Colon (tissue), 2 donors: Measurements from ENCODE around the gene TEAD1.

ENCODE experiments used
- FAIRE-seq: peaks from 2 replicates; lab custom pipeline; 2012; peaks lifted over from hg19 to GRCh38; lab: Jason Lieb, UNC
- donor health status: control.
- donor health status: control.

Gene TEAD1

DNA sequence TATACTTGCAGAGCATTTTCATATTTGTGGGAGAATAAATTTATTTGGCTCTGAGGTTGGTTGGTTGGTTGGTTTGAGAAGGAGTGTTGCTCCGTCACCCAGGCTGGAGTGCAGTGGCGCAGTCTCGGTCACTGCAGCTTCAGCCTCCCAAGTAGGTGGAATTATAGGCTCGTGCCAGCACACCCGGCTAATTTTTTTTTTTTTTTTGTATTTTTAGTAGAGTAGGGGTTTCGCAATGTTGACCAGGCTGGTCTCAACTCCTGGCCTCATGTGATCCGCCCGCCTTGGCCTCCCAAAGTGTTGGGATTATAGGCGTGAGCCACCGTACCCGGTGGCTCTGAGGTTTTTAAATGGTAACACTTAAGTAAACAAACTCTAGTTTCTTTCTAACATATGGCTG, 161.1 kb downstream of the TEAD1 start:
- no peak for FAIRE-seq

DNA sequence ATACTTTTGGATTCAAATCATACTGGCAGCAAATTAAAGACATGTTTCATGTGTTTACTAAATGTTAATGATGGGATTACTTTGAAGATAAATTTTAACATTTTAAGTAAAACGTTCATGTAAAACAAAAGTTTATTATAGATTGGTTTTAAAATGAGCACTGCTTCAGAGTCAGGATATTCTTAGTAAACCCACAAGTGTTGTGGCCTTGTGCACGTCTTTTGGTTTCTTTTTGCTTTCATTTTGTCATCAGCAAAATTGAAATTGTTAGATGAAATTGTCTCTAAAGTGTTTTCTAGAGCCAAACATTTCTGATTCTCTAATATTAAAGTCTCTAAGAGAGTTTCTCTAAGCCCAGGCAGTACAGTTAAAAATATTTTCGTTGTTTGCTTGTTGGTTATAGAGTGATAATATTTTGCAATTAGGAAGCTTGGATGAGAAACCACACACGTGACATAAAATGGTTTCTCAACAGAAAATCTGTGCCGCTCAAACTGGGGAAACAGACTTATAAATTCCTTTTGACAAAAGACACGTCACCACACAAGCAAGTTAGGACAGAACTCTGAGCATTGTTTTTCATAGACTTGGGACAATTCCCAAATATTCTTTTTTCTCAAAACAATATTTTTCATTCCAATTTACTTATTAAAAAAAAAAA, 164.4 kb downstream of the TEAD1 start:
- no peak for FAIRE-seq

DNA sequence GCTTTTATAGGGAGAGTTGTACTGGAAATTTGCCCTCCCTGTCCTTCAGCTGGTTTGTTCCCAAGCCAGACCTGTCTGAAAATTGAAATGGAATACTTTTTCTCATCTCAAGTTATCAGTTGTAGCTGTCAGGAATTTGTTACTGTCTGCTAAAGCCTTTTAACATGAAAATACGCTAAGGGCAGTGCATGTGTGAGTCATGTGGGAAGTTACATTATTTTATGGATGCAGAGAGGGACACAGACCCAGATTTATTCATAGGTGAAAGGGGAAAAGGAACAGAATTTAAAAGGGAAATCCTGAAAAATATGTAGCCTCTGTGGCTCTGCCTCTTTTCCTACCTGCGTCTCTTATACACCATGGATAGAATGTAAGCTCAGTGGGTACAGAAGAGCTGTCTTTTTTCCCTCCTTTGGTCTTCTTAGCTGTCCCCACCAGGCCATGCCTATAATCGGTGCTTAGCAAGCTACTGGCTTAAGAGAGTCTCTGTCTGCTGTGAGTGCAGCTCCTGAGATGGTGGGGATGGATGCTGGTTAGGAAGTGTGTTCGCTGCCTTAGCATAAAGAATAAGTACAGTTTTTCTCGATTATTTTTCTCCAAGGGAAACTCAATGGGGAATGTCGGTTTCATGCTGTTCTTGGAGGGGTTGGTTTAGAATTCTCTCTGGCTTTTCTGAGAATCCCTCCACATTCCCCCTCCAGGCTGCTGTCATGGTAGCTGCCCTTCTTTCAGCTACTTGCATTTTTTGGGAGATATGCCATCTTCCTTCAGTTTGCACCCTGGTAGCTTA, 166.8 kb downstream of the TEAD1 start:
- no peak for FAIRE-seq

DNA sequence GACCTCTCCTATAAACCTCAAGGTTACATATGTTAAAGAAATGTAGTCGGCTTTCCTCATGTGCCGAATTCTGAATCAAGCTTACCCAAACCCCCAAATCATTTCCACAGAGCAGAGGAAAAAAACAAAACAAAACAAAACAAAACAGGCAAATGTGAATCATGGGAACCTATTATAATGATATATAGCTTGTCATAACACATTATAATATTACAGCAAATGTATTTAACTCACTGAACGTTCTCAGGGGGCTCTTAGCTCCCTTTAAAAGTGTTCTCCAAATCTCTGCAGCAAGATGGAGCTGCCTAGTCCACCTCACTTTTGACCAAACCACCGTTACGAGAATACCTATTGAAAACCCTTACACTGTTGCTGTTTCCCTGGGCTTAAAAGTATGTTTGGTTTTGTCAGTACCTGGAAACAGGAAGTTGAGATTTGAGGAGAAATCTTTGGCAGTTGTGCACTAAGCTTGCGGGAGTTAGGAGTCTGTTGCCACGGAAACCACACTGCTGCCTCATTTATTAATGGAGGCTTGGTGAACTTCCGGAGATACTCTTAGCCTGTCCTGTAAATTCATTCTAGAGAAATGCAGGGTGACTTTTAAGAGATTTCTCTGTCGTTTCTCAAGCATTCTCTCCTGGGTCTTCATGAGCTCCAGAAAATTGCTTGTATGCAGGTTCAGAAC, 167.9 kb downstream of the TEAD1 start:
- FAIRE-seq: no peak

DNA sequence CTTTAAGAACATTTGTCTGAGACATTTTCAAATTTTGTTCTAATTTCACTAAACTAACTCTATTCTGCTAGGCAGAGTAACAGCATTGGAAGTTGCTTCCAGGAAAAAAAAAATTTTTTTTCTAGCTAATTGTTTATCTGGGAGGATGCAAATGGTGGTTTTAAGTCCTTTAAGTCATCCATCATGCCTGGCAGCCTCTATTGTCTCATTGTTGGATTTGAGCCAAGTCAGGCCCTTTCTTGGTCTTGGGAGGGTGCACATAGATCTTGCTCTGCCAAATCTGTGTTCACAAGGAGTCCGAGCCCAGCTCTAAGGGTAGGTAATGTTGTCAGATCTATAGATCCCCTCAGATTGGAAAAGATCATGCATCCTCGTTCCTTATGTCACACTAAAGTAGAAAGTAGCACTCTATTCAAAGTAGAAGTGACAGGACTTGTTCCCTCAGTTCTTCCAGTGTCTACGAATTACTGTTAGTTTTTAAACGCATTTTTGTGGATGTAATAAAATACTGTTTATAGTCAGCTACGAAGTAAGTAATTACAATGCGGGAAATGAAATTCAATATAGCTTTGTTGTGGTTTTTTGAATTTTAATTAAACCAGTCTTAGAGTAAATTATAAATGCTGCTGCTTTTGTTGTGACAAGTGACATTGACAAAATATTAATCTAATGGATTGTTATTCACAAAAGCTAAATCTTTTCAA, 168.9 kb downstream of the TEAD1 start:
- no peak for FAIRE-seq

GRCh38 chr11:12845163-12845562, 170.9 kb downstream of the TEAD1 start:
- no peak for FAIRE-seq

DNA sequence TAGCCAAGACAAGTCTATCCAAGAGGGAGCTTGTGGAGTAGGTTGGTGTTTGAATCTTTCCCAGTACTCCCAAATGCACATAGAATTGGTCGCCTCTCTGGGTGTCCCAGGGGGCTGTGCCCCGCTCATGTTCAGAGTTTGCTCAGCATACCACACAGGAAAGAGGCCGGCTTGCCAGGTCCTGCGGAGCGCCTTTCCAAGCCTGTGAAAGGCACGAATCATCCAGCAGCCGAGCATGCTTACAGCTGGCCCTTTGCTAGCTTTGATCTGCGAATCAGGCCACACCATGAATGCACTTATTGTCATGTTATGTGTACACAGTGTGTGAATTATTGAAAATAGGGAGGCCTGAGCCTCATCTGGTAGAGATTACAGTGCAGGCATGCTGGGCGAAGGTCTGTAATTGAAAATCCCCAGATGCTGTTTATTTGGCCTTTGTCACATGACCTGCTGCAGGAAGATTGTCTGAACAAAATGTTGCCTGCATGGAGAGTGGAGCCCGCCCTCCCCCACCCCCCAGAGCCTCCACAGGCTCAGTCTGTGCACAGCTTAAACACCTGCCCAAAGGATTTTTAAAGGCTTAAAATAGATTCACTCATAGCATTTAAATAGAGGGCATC, 171.6 kb downstream of the TEAD1 start:
- no peak for FAIRE-seq

GRCh38 chr11:12846786-12847615, 172.8 kb downstream of the TEAD1 start:
- FAIRE-seq: no peak

- no peak for FAIRE-seq
Measured at GRCh38 chr11:12848413-12848812, 174.2 kb downstream of the TEAD1 start.

- FAIRE-seq: no peak
Measured at GRCh38 chr11:12853325-12853651, 179.1 kb downstream of the TEAD1 start.

- FAIRE-seq: no peak
Measured at GRCh38 chr11:12853652-12854296, 179.6 kb downstream of the TEAD1 start.

DNA sequence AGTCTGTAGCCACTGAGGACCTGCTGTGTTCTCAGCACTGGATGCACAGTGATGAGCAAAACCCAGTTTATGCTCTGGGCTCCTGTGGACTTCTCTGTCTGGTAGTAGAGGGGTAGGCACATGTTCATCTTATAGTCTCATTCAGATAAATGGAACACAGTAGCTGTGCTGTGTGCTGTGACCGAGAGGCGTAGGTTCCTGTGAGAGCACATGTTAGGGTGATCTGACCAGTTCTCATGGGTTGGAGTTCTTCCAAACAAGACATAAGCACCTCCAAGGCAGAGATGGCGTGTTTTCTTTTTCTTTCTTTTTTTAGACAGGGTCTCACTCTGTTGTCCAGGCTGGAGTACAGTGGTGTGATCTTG, 180.1 kb downstream of the TEAD1 start:
- FAIRE-seq: no peak

DNA sequence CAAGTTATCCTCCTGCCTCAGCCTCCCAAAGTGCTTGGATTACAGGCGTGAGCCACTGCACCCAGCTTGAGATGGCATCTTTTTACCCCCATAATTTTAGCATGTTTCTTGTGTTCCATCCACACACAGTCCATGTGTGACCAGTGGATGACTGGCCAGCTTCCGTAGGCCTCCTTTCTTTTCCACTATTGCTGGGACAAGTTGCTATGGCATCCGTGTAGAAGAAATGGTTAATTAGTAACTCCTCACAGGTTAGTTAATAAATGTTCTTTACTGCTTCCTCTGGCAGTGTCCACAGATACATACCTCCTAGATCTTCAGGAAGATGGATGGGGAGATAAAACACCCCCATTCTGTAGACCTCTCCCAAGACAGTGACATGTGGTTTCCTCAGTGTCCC, 180.6 kb downstream of the TEAD1 start:
- no peak for FAIRE-seq

- FAIRE-seq: no peak
Measured at GRCh38 chr11:12856338-12856737, 182.1 kb downstream of the TEAD1 start.

GRCh38 chr11:12857572-12857971, 183.4 kb downstream of the TEAD1 start:
- FAIRE-seq: no peak

DNA sequence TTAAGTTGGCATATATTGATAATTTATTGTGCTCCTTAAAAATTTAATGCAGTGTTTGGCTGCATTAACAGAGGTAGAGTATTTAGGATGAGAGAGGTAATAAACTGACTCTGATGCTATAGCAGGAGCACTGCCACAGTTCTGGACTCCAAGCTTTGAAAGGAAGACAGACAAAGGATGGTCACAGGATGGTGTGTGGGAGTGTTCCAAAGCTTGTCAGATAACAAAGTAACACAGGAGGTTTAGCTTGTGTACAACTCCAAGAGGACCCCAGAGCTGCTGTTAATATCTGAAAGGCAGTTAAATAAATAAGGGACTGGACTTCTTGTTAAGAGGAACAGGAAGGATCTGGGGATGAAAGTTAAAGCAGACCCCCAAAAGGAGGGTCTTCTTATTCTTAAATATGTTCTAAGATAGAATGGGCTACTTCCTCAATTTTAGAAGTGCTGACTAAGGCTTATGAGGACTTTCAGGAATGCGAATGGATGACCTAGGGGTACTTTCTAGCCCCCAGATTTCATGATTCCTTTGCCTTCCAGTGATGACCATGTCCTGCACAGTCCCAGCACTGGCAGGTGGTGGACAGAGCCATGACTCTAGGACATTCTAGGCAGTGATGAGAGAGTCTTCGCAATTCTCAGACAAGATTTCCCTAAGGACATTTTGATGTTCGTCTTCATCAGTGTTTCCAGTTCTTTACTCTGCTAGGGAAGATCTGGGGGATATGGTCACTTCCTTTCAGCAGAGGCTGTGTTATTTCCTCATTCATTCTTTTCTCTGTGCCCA, 185.8 kb downstream of the TEAD1 start:
- no peak for FAIRE-seq

GRCh38 chr11:12860827-12861226, 186.6 kb downstream of the TEAD1 start:
- FAIRE-seq: no peak

DNA sequence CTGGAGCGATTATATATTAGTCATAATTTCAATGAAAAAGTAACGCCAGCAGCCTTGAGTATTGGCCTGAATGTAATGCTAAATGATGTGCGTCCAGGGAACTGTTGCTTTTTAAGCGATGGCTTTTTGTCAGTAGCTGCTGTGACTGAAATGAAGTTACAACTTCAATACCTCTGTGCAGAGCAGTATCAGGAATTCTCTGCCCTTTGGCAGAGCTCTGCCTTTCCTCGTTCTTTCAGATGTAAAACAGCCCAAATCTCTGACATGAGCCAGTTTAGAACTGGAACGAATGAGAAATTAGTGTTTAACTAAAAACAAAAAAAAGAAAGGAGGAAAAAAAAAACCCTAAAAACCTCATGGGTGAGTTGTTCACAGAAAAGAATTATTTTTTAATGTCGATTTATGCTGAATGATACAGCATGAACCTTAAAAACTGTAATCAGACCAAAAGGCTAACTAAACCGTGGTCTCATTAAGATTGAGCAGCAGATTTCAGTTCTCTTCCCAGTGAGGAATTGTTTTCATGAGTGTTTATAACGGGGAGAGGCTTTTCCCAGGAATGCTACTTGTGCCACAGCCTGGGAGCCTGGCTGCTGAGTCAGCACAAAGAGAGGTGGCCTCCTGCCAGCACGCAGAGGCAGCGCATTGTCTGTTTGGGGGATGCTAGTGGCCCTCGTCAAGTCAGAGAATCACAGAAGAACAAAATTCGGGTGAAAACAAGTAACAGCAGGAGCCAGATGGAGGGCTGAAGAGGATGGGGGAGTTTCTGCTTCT, 188.7 kb downstream of the TEAD1 start:
- no peak for FAIRE-seq

DNA sequence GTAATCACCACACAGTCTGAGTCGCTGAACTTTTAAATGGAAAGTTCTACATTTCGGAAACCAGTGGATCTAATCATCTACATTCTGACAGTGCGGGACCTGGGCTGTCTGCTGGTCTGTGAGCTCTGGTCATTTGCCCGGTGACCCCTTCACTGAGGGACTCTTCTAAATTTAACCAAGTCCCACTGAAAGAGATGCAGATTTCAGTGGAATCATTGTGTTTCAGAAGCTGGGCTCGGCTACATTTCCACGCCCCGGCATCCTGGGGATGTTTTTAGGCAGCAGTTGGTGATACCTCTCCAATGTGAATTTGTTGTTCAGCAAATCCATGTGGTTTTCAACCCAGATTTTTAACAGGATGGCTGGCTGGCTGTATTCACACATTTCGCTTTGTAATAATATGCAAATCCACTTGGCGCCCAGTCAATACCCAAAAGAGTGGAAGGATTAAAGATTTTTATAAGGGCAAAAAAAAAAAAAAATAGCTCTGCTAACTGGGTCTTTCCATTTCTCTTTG, 189.4 kb downstream of the TEAD1 start:
- FAIRE-seq: no peak
